GM19395 (cell line): ENCODE data around the gene FBXW4.
"Not testable (repeated sequence)": the region's sequence is repeated elsewhere in the genome, so short reads cannot be mapped to it uniquely, and the experiment has no call there.

Source experiments
- ATAC-seq: cut with Tn5 transposase; IDR thresholded peaks from one replicate; pipeline ENCODE4 v1.9.1; 2021; ENCODE audit warnings: mild to moderate bottlenecking, moderate library complexity; ENCODE audit not compliant: unreplicated experiment

FBXW4 gene

GRCh38 chr10:101658975-101659374 lies 36.0 kb downstream of the FBXW4 start:
- no peak for ATAC-seq

- ATAC-seq: no peak
Observed at GRCh38 chr10:101656890-101657289, 38.1 kb downstream of the FBXW4 start.

GRCh38 chr10:101655570-101655969 lies 39.4 kb downstream of the FBXW4 start:
- ATAC-seq: no peak

- no peak for ATAC-seq
Observed at GRCh38 chr10:101653536-101653935, 41.4 kb downstream of the FBXW4 start.

GRCh38 chr10:101651336-101651735 lies 43.6 kb downstream of the FBXW4 start:
- ATAC-seq: no peak

- no peak for ATAC-seq
Observed at GRCh38 chr10:101650863-101651262, 44.1 kb downstream of the FBXW4 start.

GRCh38 chr10:101649525-101650085 lies 45.4 kb downstream of the FBXW4 start:
- ATAC-seq: no peak

- ATAC-seq: no peak
Observed at GRCh38 chr10:101647255-101647654, 47.7 kb downstream of the FBXW4 start.

- ATAC-seq: no peak
Observed at GRCh38 chr10:101646364-101646763, 48.6 kb downstream of the FBXW4 start.

GRCh38 chr10:101645659-101646058 lies 49.3 kb downstream of the FBXW4 start:
- ATAC-seq: no peak

- ATAC-seq: no peak
Observed at GRCh38 chr10:101644002-101644401, 51.0 kb downstream of the FBXW4 start.

- no peak for ATAC-seq
Observed at GRCh38 chr10:101643546-101643945, 51.4 kb downstream of the FBXW4 start.

- ATAC-seq: no peak
Observed at GRCh38 chr10:101639141-101639900, 55.6 kb downstream of the FBXW4 start.

GRCh38 chr10:101633510-101633909 lies 61.5 kb downstream of the FBXW4 start:
- not testable (repeated sequence) for ATAC-seq

GRCh38 chr10:101631821-101632475 lies 63.0 kb downstream of the FBXW4 start:
- no peak for ATAC-seq

- ATAC-seq: no peak
Observed at GRCh38 chr10:101630633-101630920, 64.4 kb downstream of the FBXW4 start.

GRCh38 chr10:101629837-101630632 lies 64.9 kb downstream of the FBXW4 start:
- no peak for ATAC-seq

- no peak for ATAC-seq
Observed at GRCh38 chr10:101625821-101626412, 69.1 kb downstream of the FBXW4 start.

- no peak for ATAC-seq
Observed at GRCh38 chr10:101624526-101625102, 70.4 kb downstream of the FBXW4 start.

- no peak for ATAC-seq
Observed at GRCh38 chr10:101623528-101623927, 71.4 kb downstream of the FBXW4 start.

GRCh38 chr10:101619983-101620382 lies 75.0 kb downstream of the FBXW4 start:
- ATAC-seq: no peak
